Right lobe of liver (tissue), 6 donors: ENCODE measurements around the gene JCAD. TPM values are rescaled to one million over a fixed set of nuclear protein-coding genes. Genes with fewer than 3 reads are reported as not detected.

ENCODE experiments used
- ATAC-seq, 4 donors: fragments of 200-7000 bp; cut with Tn5 transposase; one replicate each; pipeline ENCODE4 v1.9.1; 2020; ENCODE audit warnings: mild to moderate bottlenecking in 4 of 4, moderate library complexity in 4 of 4
- DNase-seq, 3 donors: peaks; one replicate each; pipeline ENCODE4 v3.0.0-alpha.2; 2020
- H3K27ac ChIP-seq, 3 donors: fragments of 200-600 bp; one replicate each; pipeline ENCODE4 v1.8.0; 2022
- H3K27me3 ChIP-seq, 2 donors: fragments of 200-600 bp; one replicate each; pipeline ENCODE4 v1.8.0; 2022
- H3K36me3 ChIP-seq, 4 donors: fragments of 200-600 bp; sonication (generic) in 1 of 4; one replicate each; pipeline versions ENCODE4 v1.5.1 to v1.8.0; 2017 to 2022; ENCODE audit warnings: control low read depth in 1 of 4
- H3K4me1 ChIP-seq, 4 donors: fragments of 200-600 bp; sonication (generic) in 1 of 4; one replicate each; pipeline versions ENCODE4 v1.5.1 to v1.8.0; 2017 to 2022; ENCODE audit warnings: control low read depth in 1 of 4
- H3K4me3 ChIP-seq, 3 donors: fragments of 200-600 bp; one replicate each; pipeline ENCODE4 v1.8.0; 2022
- H3K9me3 ChIP-seq, 4 donors: fragments of 200-600 bp; sonication (generic) in 1 of 4; one replicate each; pipeline versions ENCODE4 v1.5.1 to v1.8.0; 2017 to 2022; ENCODE audit warnings: control low read depth in 1 of 4
- POLR2A ChIP-seq: fragments of 450-650 bp; IDR thresholded peaks from one replicate; pipeline ENCODE4 v1.6.1; 2017; ENCODE audit warnings: antibody characterized with exemption, mild to moderate bottlenecking
- WGBS: methylation state at CpG from one replicate; pipeline ENCODE4 v1.1.6; 2018; ENCODE audit warnings: low coverage, low lambda C conversion rate; ENCODE audit not compliant: insufficient coverage; ENCODE audit errors: missing lambda C conversion rate; 5-methylcytosine and 5-hydroxymethylcytosine counted together
- intact Hi-C, 2 donors: fragments of 100-400 bp; cut with DNase I; formaldehyde crosslinking; loops; one replicate each; pipeline versions ENCODE4 v1.11.2 to v1.14.1; 2022
- total RNA-seq, 6 experiments: library from RNA; depleted of rRNA in 2 of 6; stranded (reverse); fragments of >200 nt in 2 of 6; fragmentation: NEBNext Ultra II Directional in 3 of 6; extraction: Animal tissue kit (Norgen Biotek cat#: 25700) in 3 of 6; gene quantifications; one replicate each; pipeline versions ENCODE4 v1.1.0 to v1.2.4, GENCODE V29; 2016 to 2023
- TF ChIP-seq, protein P1 (sequence below), 4 donors: fragments of 200-600 bp in 3 of 4; fragments of 450-650 bp in 1 of 4; IDR thresholded peaks; one replicate each; pipeline versions ENCODE4 v1.5.1 to v1.8.0; 2016 to 2022; ENCODE audit warnings: antibody characterized with exemption in 4 of 4, mild to moderate bottlenecking in 2 of 4
- donor health status: DM: no; HTN: yes; CAD: no.
- donor health status: DM: no; HTN: no; CAD: no.
- donor health status: DM: no; HTN: no; CAD: no.
- donor health status: DM: no; HTN: yes; CAD: no.
- donor health status: DM: no; HTN: yes; CAD: no.

The JCAD gene
- total RNA-seq, 6 experiments from 2014 or later: 1.4 to 3.7 (median 2.0) TPM

DNA sequence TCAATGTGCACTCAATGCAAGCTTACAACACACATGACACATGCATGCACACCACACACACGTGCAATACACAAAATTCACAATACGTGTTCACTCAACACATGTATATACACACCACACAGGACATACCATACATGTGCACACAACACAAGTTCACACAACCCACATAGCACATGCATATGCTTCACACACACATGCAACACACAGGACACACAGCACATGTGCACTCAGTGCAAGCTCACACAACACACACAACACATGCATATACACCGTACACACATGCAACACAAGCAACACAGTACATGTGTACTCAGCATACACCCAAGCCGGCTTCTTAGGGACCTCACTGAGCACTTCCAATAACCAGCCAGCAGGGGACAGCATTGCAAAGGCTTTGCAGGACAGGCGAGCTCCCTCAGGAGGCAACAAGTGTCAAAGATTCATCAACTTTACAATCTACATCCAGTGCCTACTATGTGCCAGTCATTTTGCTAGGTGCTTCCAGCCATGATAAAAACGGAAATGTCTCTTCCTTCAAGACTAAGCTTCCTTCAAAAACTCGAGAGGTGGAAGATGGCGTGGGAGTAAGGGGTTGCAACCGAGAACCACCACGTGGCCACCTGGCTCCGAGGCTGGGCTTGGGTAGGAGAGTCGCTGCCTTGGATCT, 61.1 kb downstream of the JCAD start:
- 36% methylated on average over 11 of the region's 12 CpGs for WGBS
- H3K4me1 ChIP-seq: peaks cover 0 to 59% (median 15%) of the 10 kb centered on the region in 4 donors
- intact Hi-C loops: no loop called here

GRCh38 chr10:29994811-29995210, 64.6 kb downstream of the JCAD start:
- ATAC-seq (peak; percentile 5 to 45 (median 27)), DNase-seq (peak in 1 of 3 donors; percentile 58)
- intact Hi-C loops: no loop called here
- 21% methylated on average over 4 of the region's 4 CpGs for WGBS
- Histone ChIP-seq H3K27ac (peak overlapping the region in 1 of 3 donors; percentile 5), H3K36me3 (peaks cover 0 to 4% (median 0%) of the 10 kb centered on the region in 4 donors), H3K27me3 (no peaks in the 10 kb centered on the region), H3K4me1 (peaks cover 0 to 40% (median 6%) of the 10 kb centered on the region in 4 donors), H3K4me3 (no peak overlapping the region), H3K9me3 (no peaks in the 10 kb centered on the region)
- TF ChIP-seq, protein P1, sequence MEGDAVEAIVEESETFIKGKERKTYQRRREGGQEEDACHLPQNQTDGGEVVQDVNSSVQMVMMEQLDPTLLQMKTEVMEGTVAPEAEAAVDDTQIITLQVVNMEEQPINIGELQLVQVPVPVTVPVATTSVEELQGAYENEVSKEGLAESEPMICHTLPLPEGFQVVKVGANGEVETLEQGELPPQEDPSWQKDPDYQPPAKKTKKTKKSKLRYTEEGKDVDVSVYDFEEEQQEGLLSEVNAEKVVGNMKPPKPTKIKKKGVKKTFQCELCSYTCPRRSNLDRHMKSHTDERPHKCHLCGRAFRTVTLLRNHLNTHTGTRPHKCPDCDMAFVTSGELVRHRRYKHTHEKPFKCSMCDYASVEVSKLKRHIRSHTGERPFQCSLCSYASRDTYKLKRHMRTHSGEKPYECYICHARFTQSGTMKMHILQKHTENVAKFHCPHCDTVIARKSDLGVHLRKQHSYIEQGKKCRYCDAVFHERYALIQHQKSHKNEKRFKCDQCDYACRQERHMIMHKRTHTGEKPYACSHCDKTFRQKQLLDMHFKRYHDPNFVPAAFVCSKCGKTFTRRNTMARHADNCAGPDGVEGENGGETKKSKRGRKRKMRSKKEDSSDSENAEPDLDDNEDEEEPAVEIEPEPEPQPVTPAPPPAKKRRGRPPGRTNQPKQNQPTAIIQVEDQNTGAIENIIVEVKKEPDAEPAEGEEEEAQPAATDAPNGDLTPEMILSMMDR (IDR thresholded peaks at IDR 0.05): no peak
- no peak for TF ChIP-seq POLR2A

More for the DNA sequence above, 61.1 kb downstream of the JCAD start:
- no peaks in the 10 kb centered on the region for H3K9me3 ChIP-seq
- DNase-seq (peak; percentile 75 to 84 (median 79)), ATAC-seq (peak; percentile 58 to 65 (median 60))
- TF ChIP-seq, protein P1 (IDR thresholded peaks at IDR 0.05): peak; percentile 95 to 98 (median 98)
- TF ChIP-seq POLR2A: no peak
- no peaks in the 10 kb centered on the region for H3K27me3 ChIP-seq
- H3K36me3 ChIP-seq: peaks cover 0 to 4% (median 0%) of the 10 kb centered on the region in 4 donors
- peak overlapping the region in 2 of 3 donors; percentile 58 to 95 for H3K27ac ChIP-seq
- H3K4me3 ChIP-seq: peak overlapping the region in 2 of 3 donors; percentile 56 to 57

DNA sequence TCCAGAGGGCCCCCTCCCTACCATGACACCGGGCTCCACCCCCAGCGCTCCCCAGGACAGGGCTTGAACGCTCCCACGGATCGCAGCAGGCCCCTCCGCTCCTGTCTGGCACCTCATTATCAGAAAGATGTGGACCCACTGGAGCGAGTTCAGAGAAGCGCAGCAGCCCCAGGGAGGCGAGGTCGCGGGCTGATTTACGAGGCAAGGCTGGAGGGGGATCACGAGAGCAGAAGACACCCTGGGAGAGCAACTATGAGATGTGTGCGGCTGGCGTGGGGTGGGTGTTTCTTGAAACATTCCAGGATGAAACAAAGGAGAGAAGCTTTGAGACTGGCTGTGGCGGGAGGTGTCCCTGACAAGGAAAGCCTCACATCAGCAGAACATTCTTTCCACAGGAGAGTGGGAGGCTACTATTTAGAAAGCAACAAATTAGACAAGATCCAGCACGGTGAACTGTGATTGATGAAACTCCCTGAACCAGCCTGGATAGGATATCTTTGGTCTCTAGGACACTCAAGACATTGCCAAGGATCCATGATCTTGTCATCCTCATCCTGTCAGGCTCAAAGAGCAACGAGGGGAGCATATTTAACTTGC, 66.0 kb downstream of the JCAD start:
- H3K9me3 ChIP-seq: no peaks in the 10 kb centered on the region
- H3K4me3 ChIP-seq: no peak overlapping the region
- ATAC-seq (no peak), DNase-seq (no peak)
- H3K27ac ChIP-seq: no peak overlapping the region
- H3K36me3 ChIP-seq: peaks cover 0 to 4% (median 0%) of the 10 kb centered on the region in 4 donors
- 83% methylated on average over 12 of the region's 18 CpGs for WGBS
- peaks cover 0 to 36% (median 6%) of the 10 kb centered on the region in 4 donors for H3K4me1 ChIP-seq
- TF ChIP-seq, protein P1 (IDR thresholded peaks at IDR 0.05): no peak
- no peak for TF ChIP-seq POLR2A
- intact Hi-C loops: no loop called here
- no peaks in the 10 kb centered on the region for H3K27me3 ChIP-seq

- H3K27ac ChIP-seq: no peak overlapping the region
- H3K4me3 ChIP-seq: no peak overlapping the region
- H3K9me3 ChIP-seq: no peaks in the 10 kb centered on the region
- H3K36me3 ChIP-seq: peaks cover 0 to 4% (median 0%) of the 10 kb centered on the region in 4 donors
- intact Hi-C loops: no loop called here
- no peak for TF ChIP-seq POLR2A
- TF ChIP-seq, protein P1 (IDR thresholded peaks at IDR 0.05): no peak
- no peak for DNase-seq
- peaks cover 0 to 31% (median 6%) of the 10 kb centered on the region in 4 donors for H3K4me1 ChIP-seq
- no peak for ATAC-seq
- WGBS: 88% methylated on average over 3 of the region's 4 CpGs
- no peaks in the 10 kb centered on the region for H3K27me3 ChIP-seq
These were observed 66.5 kb downstream of the JCAD start for GRCh38 chr10:29992914-29993313.
